A673 (cell line): ENCODE measurements around the gene ZACN. TPM values are rescaled to one million over a fixed set of nuclear protein-coding genes. Genes with fewer than 3 reads are reported as not detected.

ENCODE experiments used
- BruUV-seq: library from RNA; stranded (reverse); fragments of 400-500 nt; replicated peaks from 2 replicates; lab custom pipeline; 2021; lab: Mats Ljungman, UMichigan
- CTCF ChIA-PET: fragments of 300-600 bp; sonication (Branson Sonifier 250); formaldehyde crosslinking; loops from one replicate; lab custom pipeline; 2022; ENCODE audit warnings: antibody characterized with exemption; lab: Charles Lee
- POLR2A ChIA-PET: fragments of 300-600 bp; sonication (Branson Sonifier 250); formaldehyde crosslinking; loops from one replicate; lab custom pipeline; 2022; ENCODE audit warnings: antibody characterized with exemption; ENCODE audit not compliant: low non-redundant PET; lab: Charles Lee
- DNase-seq: peaks from one replicate; pipeline ENCODE4 v3.0.0-alpha.2; 2015; ENCODE audit warnings: low spot score
- H3K27ac ChIP-seq: fragments of 200-600 bp; sonication (generic); 2 replicates; pipeline ENCODE4 v1.5.1; 2016; ENCODE audit warnings: mixed run types, low read depth, mild to moderate bottlenecking, mixed read lengths, antibody characterized with exemption, low read length; ENCODE audit not compliant: poor library complexity, severe bottlenecking
- H3K27me3 ChIP-seq: fragments of 200-600 bp; sonication (generic); replicated peaks from 2 replicates; pipeline ENCODE4 v1.6.1; 2017; ENCODE audit warnings: mixed run types, low read depth, mild to moderate bottlenecking, mixed read lengths, antibody characterized with exemption, low read length; ENCODE audit not compliant: insufficient read depth, poor library complexity
- H3K36me3 ChIP-seq: fragments of 200-600 bp; sonication (generic); 2 replicates; pipeline ENCODE4 v1.6.1; 2016; ENCODE audit warnings: mixed run types, mild to moderate bottlenecking, mixed read lengths, antibody characterized with exemption, low read length; ENCODE audit not compliant: insufficient read depth, poor library complexity, severe bottlenecking
- H3K4me1 ChIP-seq: fragments of 200-600 bp; sonication (generic); 2 replicates; pipeline ENCODE4 v1.6.1; 2017; ENCODE audit warnings: mixed run types, mild to moderate bottlenecking, mixed read lengths, antibody characterized with exemption, low read length; ENCODE audit not compliant: insufficient read depth, poor library complexity, severe bottlenecking
- H3K4me3 ChIP-seq: fragments of 200-600 bp; sonication (generic); 2 replicates; pipeline ENCODE4 v1.5.1; 2016; ENCODE audit warnings: low read depth, mixed run types, mild to moderate bottlenecking, mixed read lengths, low read length; ENCODE audit not compliant: poor library complexity, severe bottlenecking
- H3K9me3 ChIP-seq: fragments of 200-600 bp; sonication (generic); 2 replicates; pipeline ENCODE4 v1.6.1; 2016; ENCODE audit warnings: mixed run types, low read depth, mild to moderate bottlenecking, mixed read lengths, antibody characterized with exemption, low read length; ENCODE audit not compliant: poor library complexity, severe bottlenecking
- EZH2 ChIP-seq: fragments of 200-600 bp; sonication (generic); IDR thresholded peaks from 2 replicates; pipeline ENCODE4 v1.6.1; 2017; ENCODE audit warnings: borderline replicate concordance, low read depth, mild to moderate bottlenecking, mixed read lengths, antibody characterized with exemption, low read length; ENCODE audit not compliant: poor library complexity, severe bottlenecking
- intact Hi-C: fragments of 100-400 bp; cut with micrococcal nuclease; formaldehyde crosslinking; loops from one replicate; pipeline ENCODE4 v1.10.0; 2022; ENCODE audit not compliant: unreplicated experiment
- total RNA-seq: library from RNA; stranded (reverse); gene quantifications from 2 replicates; pipeline ENCODE4 v1.2.3, GENCODE V29; 2021
- TF ChIP-seq, protein P1 (sequence below): fragments of 300-800, 200-600 bp; sonication (generic); conservative IDR thresholded peaks from 2 replicates; pipeline ENCODE4 v1.5.1; 2017; ENCODE audit warnings: low read depth, mild to moderate bottlenecking, antibody characterized with exemption, low read length, moderate library complexity, mixed read lengths

ZACN gene
- total RNA-seq, 1 experiment from 2014 or later: not detected

GRCh38 chr17:76079535-76079955, 563 bp downstream of the ZACN start:
- POLR2A ChIA-PET: no interaction called here
- TF ChIP-seq EZH2: no peak
- TF ChIP-seq, protein P1, sequence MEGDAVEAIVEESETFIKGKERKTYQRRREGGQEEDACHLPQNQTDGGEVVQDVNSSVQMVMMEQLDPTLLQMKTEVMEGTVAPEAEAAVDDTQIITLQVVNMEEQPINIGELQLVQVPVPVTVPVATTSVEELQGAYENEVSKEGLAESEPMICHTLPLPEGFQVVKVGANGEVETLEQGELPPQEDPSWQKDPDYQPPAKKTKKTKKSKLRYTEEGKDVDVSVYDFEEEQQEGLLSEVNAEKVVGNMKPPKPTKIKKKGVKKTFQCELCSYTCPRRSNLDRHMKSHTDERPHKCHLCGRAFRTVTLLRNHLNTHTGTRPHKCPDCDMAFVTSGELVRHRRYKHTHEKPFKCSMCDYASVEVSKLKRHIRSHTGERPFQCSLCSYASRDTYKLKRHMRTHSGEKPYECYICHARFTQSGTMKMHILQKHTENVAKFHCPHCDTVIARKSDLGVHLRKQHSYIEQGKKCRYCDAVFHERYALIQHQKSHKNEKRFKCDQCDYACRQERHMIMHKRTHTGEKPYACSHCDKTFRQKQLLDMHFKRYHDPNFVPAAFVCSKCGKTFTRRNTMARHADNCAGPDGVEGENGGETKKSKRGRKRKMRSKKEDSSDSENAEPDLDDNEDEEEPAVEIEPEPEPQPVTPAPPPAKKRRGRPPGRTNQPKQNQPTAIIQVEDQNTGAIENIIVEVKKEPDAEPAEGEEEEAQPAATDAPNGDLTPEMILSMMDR: no peak
- H3K27me3 ChIP-seq: peaks cover 58% of the 10 kb centered on the region
- no peak for DNase-seq
- CTCF ChIA-PET: no interaction called here
- intact Hi-C loops: loop anchor here (10.0 kb wide), 1 partner anchor 65 kb away; no protein-coding TSS in a partner anchor
- H3K4me3 ChIP-seq: no peak overlapping the region
- no TSS peak for BruUV-seq
- no peak overlapping the region for H3K27ac ChIP-seq
- H3K9me3 ChIP-seq: no peaks in the 10 kb centered on the region
- peaks cover 19% of the 10 kb centered on the region for H3K36me3 ChIP-seq
- peaks cover 7% of the 10 kb centered on the region for H3K4me1 ChIP-seq

GRCh38 chr17:76079956-76080767, 1.2 kb downstream of the ZACN start:
- TF ChIP-seq, protein P1: no peak
- no peak for TF ChIP-seq EZH2
- no peak overlapping the region for H3K27ac ChIP-seq
- no TSS peak for BruUV-seq
- ChIA-PET POLR2A (interaction anchor here (0.7 kb wide), 1 partner anchor 89 kb away, joined by 3 read pairs; no protein-coding TSS in a partner anchor), CTCF (interaction anchor here (1.4 kb wide), 1 partner anchor 66 kb away, joined by 3 read pairs; no protein-coding TSS in a partner anchor)
- no peak for DNase-seq
- H3K4me1 ChIP-seq: peaks cover under 1% of the 10 kb centered on the region
- H3K27me3 ChIP-seq: peaks cover 52% of the 10 kb centered on the region
- no peak overlapping the region for H3K4me3 ChIP-seq
- H3K36me3 ChIP-seq: peaks cover 25% of the 10 kb centered on the region
- H3K9me3 ChIP-seq: no peaks in the 10 kb centered on the region
- intact Hi-C loops: loop anchor here (10.0 kb wide), 1 partner anchor 65 kb away; no protein-coding TSS in a partner anchor

- Histone ChIP-seq H3K4me3 (no peak overlapping the region), H3K27me3 (peaks cover 45% of the 10 kb centered on the region), H3K27ac (no peak overlapping the region), H3K9me3 (no peaks in the 10 kb centered on the region), H3K4me1 (no peaks in the 10 kb centered on the region), H3K36me3 (peaks cover 30% of the 10 kb centered on the region)
- DNase-seq: no peak
- intact Hi-C loops: no loop called here
- no peak for TF ChIP-seq EZH2
- TF ChIP-seq, protein P1: no peak
- ChIA-PET CTCF (interaction anchor here (1.4 kb wide), 1 partner anchor 67 kb away, joined by 3 read pairs; no protein-coding TSS in a partner anchor), POLR2A (interaction anchor here (0.7 kb wide), 1 partner anchor 90 kb away, joined by 3 read pairs; no protein-coding TSS in a partner anchor)
- BruUV-seq: no TSS peak
These were observed 1.8 kb downstream of the ZACN start for GRCh38 chr17:76080768-76081287.
